ENCODE data around the gene PCDHGA9.

The PCDHGA9 gene

GRCh38 chr5:141399555-141400258 lies 2.9 kb upstream of the PCDHGA9 start:
- H3K4me3 Mint-ChIP-seq = no peak overlapping the region
- H3K4me1 Mint-ChIP-seq = no peaks in the 10 kb centered on the region
- H3K27me3 Mint-ChIP-seq (ENCODE audit: low read depth) = no peaks in the 10 kb centered on the region
- peaks cover 63% of the 10 kb centered on the region for H3K9me3 Mint-ChIP-seq
- H3K27ac Mint-ChIP-seq = no peak overlapping the region
- H3K36me3 Mint-ChIP-seq (ENCODE audit: low read depth) = peaks cover 48% of the 10 kb centered on the region
- no peak for TF ChIP-seq CTCF (IDR thresholded peaks at IDR 0.05; ENCODE audit: unreplicated experiment in 3 of 3)

GRCh38 chr5:141403387-141403786 lies 809 bp downstream of the PCDHGA9 start:
- Mint-ChIP-seq H3K9me3 (peaks cover 70% of the 10 kb centered on the region), H3K4me1 (peaks cover 4% of the 10 kb centered on the region), H3K4me3 (no peak overlapping the region), H3K27ac (no peak overlapping the region), H3K36me3 (ENCODE audit: low read depth) (peaks cover 53% of the 10 kb centered on the region), H3K27me3 (ENCODE audit: low read depth) (peaks cover 11% of the 10 kb centered on the region)
- TF ChIP-seq CTCF (IDR thresholded peaks at IDR 0.05; ENCODE audit: unreplicated experiment in 3 of 3) = no peak

- Mint-ChIP-seq H3K27ac (peak within 1 kb of the TSS; percentile 95 to 98 (median 96)), H3K36me3 (ENCODE audit: low read depth) (peaks cover 79% of the 10 kb centered on the region), H3K27me3 (ENCODE audit: low read depth) (peaks cover 21% of the 10 kb centered on the region), H3K4me3 (peak within 1 kb of the TSS; percentile 95 to 96 (median 95)), H3K4me1 (peaks cover 15% of the 10 kb centered on the region), H3K9me3 (peaks cover 70% of the 10 kb centered on the region)
- TF ChIP-seq CTCF (IDR thresholded peaks at IDR 0.05; ENCODE audit: unreplicated experiment in 3 of 3) = peak; percentile 85 to 96 (median 93)
These were observed 5.4 kb downstream of the PCDHGA9 start, which contains the start of gene PCDHGB6 for GRCh38 chr5:141407790-141408505. Gene PCDHGB6 (plus strand): TSS chr5:141408021. CDS start chr5:141408203, 182 bp downstream.

GRCh38 chr5:141409598-141410306 lies 7.2 kb downstream of the PCDHGA9 start:
- Mint-ChIP-seq H3K36me3 (ENCODE audit: low read depth) (peaks cover 87% of the 10 kb centered on the region), H3K27me3 (ENCODE audit: low read depth) (peaks cover 27% of the 10 kb centered on the region), H3K27ac (peak overlapping the region in 2 of 3 experiments; percentile 56 to 86), H3K9me3 (peaks cover 73% of the 10 kb centered on the region), H3K4me3 (peak overlapping the region; percentile 77 to 95 (median 80)), H3K4me1 (peaks cover 15% of the 10 kb centered on the region)
- no peak for TF ChIP-seq CTCF (IDR thresholded peaks at IDR 0.05; ENCODE audit: unreplicated experiment in 3 of 3)

GRCh38 chr5:141411575-141411974 lies 9.0 kb downstream of the PCDHGA9 start:
- Mint-ChIP-seq H3K27me3 (ENCODE audit: low read depth) (peaks cover 23% of the 10 kb centered on the region), H3K36me3 (ENCODE audit: low read depth) (peaks cover 92% of the 10 kb centered on the region), H3K9me3 (peaks cover 75% of the 10 kb centered on the region), H3K4me1 (peaks cover 15% of the 10 kb centered on the region), H3K4me3 (peak overlapping the region; percentile 50 to 72 (median 69)), H3K27ac (no peak overlapping the region)
- TF ChIP-seq CTCF (IDR thresholded peaks at IDR 0.05; ENCODE audit: unreplicated experiment in 3 of 3) = no peak
